Dendritic cell treated with granulocyte-macrophage colony-stimulating factor and Interleukin-4, amounts not matched to agents 40 ng/mL and 50 ng/mL, for 4 days (primary cell): Measurements from ENCODE around the gene UBR4.
"Not testable (repeated sequence)": the region's sequence is repeated elsewhere in the genome, so short reads cannot be mapped to it uniquely, and the experiment has no call there.

Source experiments
- H3K27ac Mint-ChIP-seq: one replicate; pipeline ENCODE4 v1.8.0; 2022; ENCODE audit warnings: mild to moderate bottlenecking, mixed read lengths
- H3K27me3 Mint-ChIP-seq: one replicate; pipeline ENCODE4 v1.8.0; 2022; ENCODE audit warnings: mild to moderate bottlenecking, mixed read lengths
- H3K36me3 Mint-ChIP-seq: one replicate; pipeline ENCODE4 v1.8.0; 2022; ENCODE audit warnings: low read depth, mixed read lengths
- H3K4me1 Mint-ChIP-seq: one replicate; pipeline ENCODE4 v1.8.0; 2022; ENCODE audit warnings: low read depth, mixed read lengths
- H3K4me3 Mint-ChIP-seq: one replicate; pipeline ENCODE4 v1.8.0; 2022; ENCODE audit warnings: mild to moderate bottlenecking, moderate library complexity, mixed read lengths
- H3K9me3 Mint-ChIP-seq: one replicate; pipeline ENCODE4 v1.8.0; 2022; ENCODE audit warnings: mixed read lengths
- intact Hi-C: fragments of 100-400 bp; cut with micrococcal nuclease; formaldehyde crosslinking; loops from one replicate; pipeline ENCODE4 v1.15.0; 2022

The UBR4 gene

GRCh38 chr1:19190468-19190867 lies 19.6 kb downstream of the UBR4 start:
- no peaks in the 10 kb centered on the region for H3K9me3 Mint-ChIP-seq
- H3K27ac Mint-ChIP-seq = no peak overlapping the region
- no peaks in the 10 kb centered on the region for H3K27me3 Mint-ChIP-seq
- H3K36me3 Mint-ChIP-seq = peaks cover 98% of the 10 kb centered on the region
- no peaks in the 10 kb centered on the region for H3K4me1 Mint-ChIP-seq
- intact Hi-C loops = no loop called here
- H3K4me3 Mint-ChIP-seq = no peak overlapping the region

GRCh38 chr1:19189270-19189669 lies 20.8 kb downstream of the UBR4 start:
- no peak overlapping the region for H3K4me3 Mint-ChIP-seq
- no peaks in the 10 kb centered on the region for H3K4me1 Mint-ChIP-seq
- intact Hi-C loops = loop anchor here (10.0 kb wide), 1 partner anchor 54 kb away; no protein-coding TSS in a partner anchor
- peaks cover 98% of the 10 kb centered on the region for H3K36me3 Mint-ChIP-seq
- no peak overlapping the region for H3K27ac Mint-ChIP-seq
- H3K9me3 Mint-ChIP-seq = no peaks in the 10 kb centered on the region
- no peaks in the 10 kb centered on the region for H3K27me3 Mint-ChIP-seq

GRCh38 chr1:19187852-19188251 lies 22.2 kb downstream of the UBR4 start:
- intact Hi-C loops = loop anchor here (10.0 kb wide), 1 partner anchor 53 kb away; no protein-coding TSS in a partner anchor
- peaks cover 98% of the 10 kb centered on the region for H3K36me3 Mint-ChIP-seq
- no peaks in the 10 kb centered on the region for H3K27me3 Mint-ChIP-seq
- no peak overlapping the region for H3K4me3 Mint-ChIP-seq
- no peaks in the 10 kb centered on the region for H3K4me1 Mint-ChIP-seq
- no peaks in the 10 kb centered on the region for H3K9me3 Mint-ChIP-seq
- no peak overlapping the region for H3K27ac Mint-ChIP-seq

GRCh38 chr1:19186001-19186400 lies 24.1 kb downstream of the UBR4 start:
- H3K4me1 Mint-ChIP-seq = no peaks in the 10 kb centered on the region
- intact Hi-C loops = loop anchor here (10.0 kb wide), 1 partner anchor 51 kb away; no protein-coding TSS in a partner anchor
- H3K4me3 Mint-ChIP-seq = no peak overlapping the region
- peaks cover 98% of the 10 kb centered on the region for H3K36me3 Mint-ChIP-seq
- no peak overlapping the region for H3K27ac Mint-ChIP-seq
- no peaks in the 10 kb centered on the region for H3K27me3 Mint-ChIP-seq
- H3K9me3 Mint-ChIP-seq = no peaks in the 10 kb centered on the region

GRCh38 chr1:19182223-19182622 lies 27.8 kb downstream of the UBR4 start:
- intact Hi-C loops = loop anchor here (10.0 kb wide), 1 partner anchor 47 kb away; no protein-coding TSS in a partner anchor
- peaks cover 99% of the 10 kb centered on the region for H3K36me3 Mint-ChIP-seq
- H3K9me3 Mint-ChIP-seq = no peaks in the 10 kb centered on the region
- no peaks in the 10 kb centered on the region for H3K4me1 Mint-ChIP-seq
- H3K4me3 Mint-ChIP-seq = no peak overlapping the region
- no peaks in the 10 kb centered on the region for H3K27me3 Mint-ChIP-seq
- no peak overlapping the region for H3K27ac Mint-ChIP-seq

GRCh38 chr1:19180265-19180657 lies 29.8 kb downstream of the UBR4 start:
- not testable (repeated sequence) for H3K27ac Mint-ChIP-seq, H3K4me3 Mint-ChIP-seq, H3K27me3 Mint-ChIP-seq, H3K9me3 Mint-ChIP-seq, H3K4me1 Mint-ChIP-seq
- intact Hi-C loops = loop anchor here (10.0 kb wide), 1 partner anchor 45 kb away; no protein-coding TSS in a partner anchor
- H3K36me3 Mint-ChIP-seq = peaks cover 99% of the 10 kb centered on the region

GRCh38 chr1:19179597-19180264 lies 30.3 kb downstream of the UBR4 start:
- intact Hi-C loops = loop anchor here (10.0 kb wide), 1 partner anchor 45 kb away; no protein-coding TSS in a partner anchor

GRCh38 chr1:19178734-19179398 lies 31.2 kb downstream of the UBR4 start:
- Mint-ChIP-seq H3K36me3 (peaks cover 99% of the 10 kb centered on the region), H3K27ac (no peak overlapping the region), H3K4me3 (no peak overlapping the region), H3K27me3 (no peaks in the 10 kb centered on the region), H3K9me3 (no peaks in the 10 kb centered on the region), H3K4me1 (no peaks in the 10 kb centered on the region)
- intact Hi-C loops = no loop called here

More at GRCh38 chr1:19179597-19180264, 30.3 kb downstream of the UBR4 start:
- H3K9me3 Mint-ChIP-seq = no peaks in the 10 kb centered on the region
- H3K27me3 Mint-ChIP-seq = no peaks in the 10 kb centered on the region
- H3K36me3 Mint-ChIP-seq = peaks cover 99% of the 10 kb centered on the region
- H3K4me1 Mint-ChIP-seq = no peaks in the 10 kb centered on the region
- no peak overlapping the region for H3K4me3 Mint-ChIP-seq
- no peak overlapping the region for H3K27ac Mint-ChIP-seq

- Mint-ChIP-seq H3K9me3 (no peaks in the 10 kb centered on the region), H3K27ac (no peak overlapping the region), H3K4me3 (no peak overlapping the region), H3K36me3 (peaks cover 99% of the 10 kb centered on the region), H3K4me1 (no peaks in the 10 kb centered on the region), H3K27me3 (no peaks in the 10 kb centered on the region)
- intact Hi-C loops = no loop called here
Measured at GRCh38 chr1:19177811-19178210, 32.3 kb downstream of the UBR4 start.

GRCh38 chr1:19169642-19170041 lies 40.4 kb downstream of the UBR4 start:
- Mint-ChIP-seq H3K36me3 (peaks cover 100% of the 10 kb centered on the region), H3K4me1 (peaks cover 14% of the 10 kb centered on the region), H3K4me3 (no peak overlapping the region), H3K27ac (no peak overlapping the region), H3K27me3 (no peaks in the 10 kb centered on the region), H3K9me3 (no peaks in the 10 kb centered on the region)
- intact Hi-C loops = no loop called here

GRCh38 chr1:19167140-19167539 lies 42.9 kb downstream of the UBR4 start:
- Mint-ChIP-seq H3K27me3 (no peaks in the 10 kb centered on the region), H3K4me3 (no peak overlapping the region), H3K36me3 (peaks cover 100% of the 10 kb centered on the region), H3K4me1 (peaks cover 14% of the 10 kb centered on the region), H3K9me3 (no peaks in the 10 kb centered on the region), H3K27ac (no peak overlapping the region)
- intact Hi-C loops = no loop called here

GRCh38 chr1:19166066-19166465 lies 44.0 kb downstream of the UBR4 start:
- intact Hi-C loops = no loop called here
- Mint-ChIP-seq H3K4me3 (no peak overlapping the region), H3K4me1 (peaks cover 14% of the 10 kb centered on the region), H3K9me3 (no peaks in the 10 kb centered on the region), H3K36me3 (peaks cover 100% of the 10 kb centered on the region), H3K27ac (no peak overlapping the region), H3K27me3 (no peaks in the 10 kb centered on the region)

- peaks cover 14% of the 10 kb centered on the region for H3K4me1 Mint-ChIP-seq
- H3K4me3 Mint-ChIP-seq = no peak overlapping the region
- no peaks in the 10 kb centered on the region for H3K9me3 Mint-ChIP-seq
- no peak overlapping the region for H3K27ac Mint-ChIP-seq
- H3K27me3 Mint-ChIP-seq = no peaks in the 10 kb centered on the region
- intact Hi-C loops = no loop called here
- peaks cover 100% of the 10 kb centered on the region for H3K36me3 Mint-ChIP-seq
Measured at GRCh38 chr1:19165501-19165900, 44.6 kb downstream of the UBR4 start.

GRCh38 chr1:19164274-19165015 lies 45.6 kb downstream of the UBR4 start:
- Mint-ChIP-seq H3K27ac (no peak overlapping the region), H3K4me1 (peaks cover 14% of the 10 kb centered on the region), H3K27me3 (no peaks in the 10 kb centered on the region), H3K4me3 (no peak overlapping the region), H3K9me3 (no peaks in the 10 kb centered on the region), H3K36me3 (peaks cover 100% of the 10 kb centered on the region)
- intact Hi-C loops = no loop called here
